HCT116 (cell line): Measurements from ENCODE around the gene ZNF445. TPM values are rescaled to one million over a fixed set of nuclear protein-coding genes. Genes with fewer than 3 reads are reported as not detected.

Source experiments
- ATAC-seq: fragments of 200-7000 bp; cut with Tn5 transposase; 2 replicates; pipeline ENCODE4 v1.9.1; 2020; ENCODE audit warnings: mild to moderate bottlenecking, moderate library complexity
- BruUV-seq: library from RNA; stranded (reverse); fragments of 400-500 nt; replicated peaks from 2 replicates; lab custom pipeline; 2021; lab: Mats Ljungman, UMichigan
- CTCF ChIA-PET: fragments of 300-600 bp; sonication (Branson Sonifier 250); formaldehyde crosslinking; loops from one replicate; lab custom pipeline; 2021; ENCODE audit warnings: antibody characterized with exemption; lab: Charles Lee
- POLR2A ChIA-PET: fragments of 300-600, 350-600 bp; sonication (Branson Sonifier 250); formaldehyde crosslinking; loops from one replicate; lab custom pipeline; 2021; ENCODE audit warnings: antibody characterized with exemption; lab: Charles Lee
- RAD21 ChIA-PET, 2 experiments: fragments of 300-600 bp; sonication (Branson Sonifier 250); formaldehyde crosslinking; loops; one replicate each; lab custom pipeline; 2023; ENCODE audit warnings: low total read pairs in 2 of 2; ENCODE audit not compliant: uncharacterized antibody in 2 of 2, unreplicated experiment in 2 of 2, low non-redundant PET in 1 of 2; lab: Charles Lee
- DNase-seq: peaks from one replicate; pipeline ENCODE4 v3.0.0-alpha.2; 2010; ENCODE audit warnings: low read depth, low spot score
- H2AFZ ChIP-seq: fragments of 200-600 bp; shearing (Covaris generic), sonication (generic); 2 replicates; pipeline ENCODE4 v1.6.1; 2017; ENCODE audit warnings: low read depth, mixed run types, mixed read lengths, antibody characterized with exemption, low read length; ENCODE audit not compliant: poor library complexity, severe bottlenecking
- H3K27ac ChIP-seq: 2 replicates; pipeline ENCODE4 v1.5.1; 2012; ENCODE audit warnings: low read depth, low read length
- H3K27me3 ChIP-seq: fragments of 200-600 bp; sonication (generic); 2 replicates; pipeline ENCODE4 v1.6.1; 2016; ENCODE audit warnings: mixed run types, low read length, mixed read lengths; ENCODE audit not compliant: insufficient read depth
- H3K36me3 ChIP-seq, 2 experiments: fragments of 200-500 bp in 1 of 2; fragments of 200-600 bp in 1 of 2; sonication (Bioruptor generic) in 1 of 2; sonication (generic) in 1 of 2; 2 replicates each; pipeline versions ENCODE4 v1.5.1 to v1.6.1; 2014 to 2016; ENCODE audit warnings: low read length in 2 of 2, inconsistent platforms in 1 of 2, mixed read lengths in 1 of 2, mixed run types in 1 of 2; ENCODE audit not compliant: insufficient read depth in 2 of 2, control insufficient read depth in 1 of 2
- H3K4me1 ChIP-seq, 2 experiments: fragments of 200-600 bp in 1 of 2; sonication (generic) in 1 of 2; 2 replicates each; pipeline versions ENCODE4 v1.5.1 to v1.6.1; 2012 to 2017; ENCODE audit warnings: low read length in 2 of 2, inconsistent platforms in 1 of 2, mild to moderate bottlenecking in 1 of 2, mixed read lengths in 1 of 2, mixed run types in 1 of 2, moderate library complexity in 1 of 2; ENCODE audit not compliant: insufficient read depth in 2 of 2, control insufficient read depth in 1 of 2
- H3K4me2 ChIP-seq: fragments of 200-600 bp; sonication (generic); 2 replicates; pipeline ENCODE4 v1.6.1; 2017; ENCODE audit warnings: mixed run types, low read length, mixed read lengths
- H3K4me3 ChIP-seq, 2 experiments: fragments of 200-600 bp in 1 of 2; sonication (generic) in 1 of 2; replicated peaks in 1 of 2; 2 replicates each; pipeline ENCODE4 v1.5.1; 2011 to 2016; ENCODE audit warnings: low read length in 2 of 2, control low read depth in 1 of 2, low read depth in 1 of 2, mild to moderate bottlenecking in 1 of 2, mixed read lengths in 1 of 2, mixed run types in 1 of 2
- H3K79me2 ChIP-seq: fragments of 200-600 bp; sonication (generic); 2 replicates; pipeline ENCODE4 v1.6.1; 2017; ENCODE audit warnings: mild to moderate bottlenecking, mixed run types, low read length, moderate library complexity, mixed read lengths; ENCODE audit not compliant: insufficient read depth
- H3K9ac ChIP-seq: fragments of 200-600 bp; sonication (generic); 2 replicates; pipeline ENCODE4 v1.6.1; 2016; ENCODE audit warnings: low read length, mixed read lengths
- H3K9me2 ChIP-seq: fragments of 200-600 bp; sonication (generic), shearing (Covaris generic); 2 replicates; pipeline ENCODE4 v1.6.1; 2017; ENCODE audit warnings: mixed run types, mild to moderate bottlenecking, moderate library complexity; ENCODE audit not compliant: insufficient read depth
- H3K9me3 ChIP-seq, 2 experiments: fragments of 200-500 bp in 1 of 2; fragments of 200-600 bp in 1 of 2; sonication (Bioruptor generic) in 1 of 2; sonication (generic) in 1 of 2; 2 replicates each; pipeline ENCODE4 v1.6.1; 2014 to 2017; ENCODE audit warnings: low read length in 2 of 2, mixed read lengths in 2 of 2, inconsistent platforms in 1 of 2, low read depth in 1 of 2, mild to moderate bottlenecking in 1 of 2, mixed run types in 1 of 2, moderate library complexity in 1 of 2; ENCODE audit not compliant: control insufficient read depth in 1 of 2, insufficient read depth in 1 of 2
- H4K20me1 ChIP-seq: fragments of 200-600 bp; sonication (generic), shearing (Covaris generic); 2 replicates; pipeline ENCODE4 v1.6.1; 2017; ENCODE audit warnings: mixed run types, mild to moderate bottlenecking, moderate library complexity; ENCODE audit not compliant: insufficient read depth
- CBX3 ChIP-seq: IDR thresholded peaks from 2 replicates; pipeline ENCODE4 v1.6.1; 2012; ENCODE audit warnings: low read depth
- CEBPB ChIP-seq: IDR thresholded peaks from 2 replicates; pipeline ENCODE4 v1.6.1; 2012; ENCODE audit warnings: low read depth
- EGR1 ChIP-seq: IDR thresholded peaks from 2 replicates; pipeline ENCODE4 v1.6.1; 2012; ENCODE audit warnings: low read depth
- ELF1 ChIP-seq: IDR thresholded peaks from 2 replicates; pipeline ENCODE4 v1.6.1; 2012; ENCODE audit warnings: low read depth, borderline replicate concordance
- EZH2phosphoT487 ChIP-seq: fragments of 200-600 bp; IDR thresholded peaks from 2 replicates; pipeline ENCODE4 v1.6.1; 2018; ENCODE audit warnings: antibody characterized with exemption, borderline replicate concordance
- POLR2A ChIP-seq: IDR thresholded peaks from 2 replicates; pipeline ENCODE4 v1.7.0; 2011; ENCODE audit warnings: borderline replicate concordance; ENCODE audit not compliant: insufficient read depth, insufficient read length; ENCODE audit errors: extremely low read depth
- SIN3A ChIP-seq: IDR thresholded peaks from 2 replicates; pipeline ENCODE4 v1.6.1; 2012; ENCODE audit warnings: low read depth
- SP1 ChIP-seq: IDR thresholded peaks from 2 replicates; pipeline ENCODE4 v1.6.1; 2012; ENCODE audit warnings: low read depth
- SRF ChIP-seq: IDR thresholded peaks from 2 replicates; pipeline ENCODE4 v1.6.1; 2012; ENCODE audit warnings: low read depth
- YY1 ChIP-seq: IDR thresholded peaks from 2 replicates; pipeline ENCODE4 v1.6.1; 2011; ENCODE audit warnings: low read length, low read depth, moderate library complexity, mild to moderate bottlenecking; ENCODE audit not compliant: insufficient replicate concordance; ENCODE audit errors: extremely low read depth
- ZBTB33 ChIP-seq: IDR thresholded peaks from 2 replicates; pipeline ENCODE4 v1.6.1; 2011; ENCODE audit warnings: mild to moderate bottlenecking, low read length, moderate library complexity; ENCODE audit not compliant: insufficient replicate concordance; ENCODE audit errors: extremely low read depth
- ZFX ChIP-seq: fragments of 450-650 bp; IDR thresholded peaks from 2 replicates; pipeline ENCODE4 v1.6.1; 2017
- ZNF274 ChIP-seq: fragments of 200-500 bp; sonication (Bioruptor generic); IDR thresholded peaks from 2 replicates; pipeline ENCODE4 v1.6.1; 2014; ENCODE audit warnings: mild to moderate bottlenecking, low read depth, low read length, inconsistent platforms
- intact Hi-C: fragments of 100-400 bp; cut with micrococcal nuclease; formaldehyde crosslinking; loops from 2 replicates; pipeline ENCODE4 v1.10.0; 2022
- total RNA-seq: library from RNA; stranded (reverse); gene quantifications from one replicate; pipeline ENCODE4 v1.2.1, GENCODE V29; 2021; ENCODE audit not compliant: unreplicated experiment
- TF ChIP-seq, protein P1 (sequence below): IDR thresholded peaks from 2 replicates; pipeline ENCODE4 v1.6.1; 2012; ENCODE audit warnings: low read depth
- TF ChIP-seq, protein P2 (sequence below): IDR thresholded peaks from 2 replicates; pipeline ENCODE4 v1.6.1; 2012

ZNF445 gene
- total RNA-seq, 1 experiment from 2014 or later = 19.9 TPM

DNA sequence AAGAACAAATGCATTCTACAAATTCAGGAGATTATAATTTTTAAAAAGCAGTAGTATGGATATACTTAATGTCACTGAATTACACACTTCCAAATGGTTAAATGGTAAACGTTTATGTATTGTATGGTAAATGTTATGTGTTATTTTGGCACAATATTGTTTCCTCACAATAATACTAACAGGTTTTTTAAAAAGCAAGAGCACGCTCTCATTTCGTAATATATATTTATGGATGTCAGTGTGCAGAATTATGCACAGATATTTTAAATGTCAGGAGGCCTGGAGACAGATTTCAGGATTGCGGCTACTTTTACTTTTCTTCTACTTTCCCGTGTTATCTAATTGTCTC lies 533 bp downstream of the ZNF445 start:
- POLR2A ChIA-PET = no interaction called here
- BruUV-seq = no TSS peak

DNA sequence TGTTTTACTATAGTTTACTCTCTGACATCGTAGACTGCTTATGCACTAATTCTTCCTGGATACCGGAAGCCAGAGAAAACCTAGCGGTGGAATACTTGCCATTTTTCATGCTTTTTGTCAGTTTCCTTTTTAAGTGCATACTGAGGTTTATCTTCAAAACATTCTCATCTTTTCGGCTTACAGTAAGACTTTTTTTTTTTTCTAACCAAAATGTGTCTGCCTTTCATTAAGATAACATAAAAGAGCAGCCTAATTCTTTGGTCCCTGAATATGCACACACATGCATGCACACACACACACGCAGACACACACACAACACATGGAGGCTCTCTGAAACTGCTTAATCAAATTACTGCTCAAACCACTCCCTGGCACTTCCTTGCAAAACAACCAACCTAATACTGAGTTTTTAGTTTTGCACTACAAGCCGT lies 1.3 kb downstream of the ZNF445 start:
- Histone ChIP-seq H3K4me2 (peak overlapping the region; percentile 88), H3K27ac (no peak overlapping the region), H2AFZ (no peak overlapping the region), H3K9me2 (no peaks in the 10 kb centered on the region), H4K20me1 (no peaks in the 10 kb centered on the region), H3K27me3 (no peaks in the 10 kb centered on the region), H3K4me1 (peaks cover 6 to 22% of the 10 kb centered on the region in 2 experiments; a peak in 3 of 4 replicates), H3K9ac (0 out of 2 replicates have a peak overlapping the region, but pooled peaks have one; percentile 69), H3K79me2 (peaks cover 57% of the 10 kb centered on the region), H3K9me3 (no peaks in the 10 kb centered on the region), H3K36me3 (no peaks in the 10 kb centered on the region), H3K4me3 (peak overlapping the region; percentile 79)
- no peak for ATAC-seq
- TSS peak; percentile 68 for BruUV-seq
- TF ChIP-seq, protein P1, sequence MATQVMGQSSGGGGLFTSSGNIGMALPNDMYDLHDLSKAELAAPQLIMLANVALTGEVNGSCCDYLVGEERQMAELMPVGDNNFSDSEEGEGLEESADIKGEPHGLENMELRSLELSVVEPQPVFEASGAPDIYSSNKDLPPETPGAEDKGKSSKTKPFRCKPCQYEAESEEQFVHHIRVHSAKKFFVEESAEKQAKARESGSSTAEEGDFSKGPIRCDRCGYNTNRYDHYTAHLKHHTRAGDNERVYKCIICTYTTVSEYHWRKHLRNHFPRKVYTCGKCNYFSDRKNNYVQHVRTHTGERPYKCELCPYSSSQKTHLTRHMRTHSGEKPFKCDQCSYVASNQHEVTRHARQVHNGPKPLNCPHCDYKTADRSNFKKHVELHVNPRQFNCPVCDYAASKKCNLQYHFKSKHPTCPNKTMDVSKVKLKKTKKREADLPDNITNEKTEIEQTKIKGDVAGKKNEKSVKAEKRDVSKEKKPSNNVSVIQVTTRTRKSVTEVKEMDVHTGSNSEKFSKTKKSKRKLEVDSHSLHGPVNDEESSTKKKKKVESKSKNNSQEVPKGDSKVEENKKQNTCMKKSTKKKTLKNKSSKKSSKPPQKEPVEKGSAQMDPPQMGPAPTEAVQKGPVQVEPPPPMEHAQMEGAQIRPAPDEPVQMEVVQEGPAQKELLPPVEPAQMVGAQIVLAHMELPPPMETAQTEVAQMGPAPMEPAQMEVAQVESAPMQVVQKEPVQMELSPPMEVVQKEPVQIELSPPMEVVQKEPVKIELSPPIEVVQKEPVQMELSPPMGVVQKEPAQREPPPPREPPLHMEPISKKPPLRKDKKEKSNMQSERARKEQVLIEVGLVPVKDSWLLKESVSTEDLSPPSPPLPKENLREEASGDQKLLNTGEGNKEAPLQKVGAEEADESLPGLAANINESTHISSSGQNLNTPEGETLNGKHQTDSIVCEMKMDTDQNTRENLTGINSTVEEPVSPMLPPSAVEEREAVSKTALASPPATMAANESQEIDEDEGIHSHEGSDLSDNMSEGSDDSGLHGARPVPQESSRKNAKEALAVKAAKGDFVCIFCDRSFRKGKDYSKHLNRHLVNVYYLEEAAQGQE = no peak
- no peak for TF ChIP-seq SP1
- no peak for TF ChIP-seq CEBPB
- TF ChIP-seq POLR2A = no peak
- no peak for TF ChIP-seq ZNF274
- TF ChIP-seq SIN3A = no peak
- no peak for TF ChIP-seq ZBTB33
- no peak for TF ChIP-seq ELF1
- TF ChIP-seq EGR1 = no peak
- TF ChIP-seq CBX3 = no peak
- no peak for TF ChIP-seq EZH2phosphoT487
- no peak for TF ChIP-seq YY1
- TF ChIP-seq, protein P2, sequence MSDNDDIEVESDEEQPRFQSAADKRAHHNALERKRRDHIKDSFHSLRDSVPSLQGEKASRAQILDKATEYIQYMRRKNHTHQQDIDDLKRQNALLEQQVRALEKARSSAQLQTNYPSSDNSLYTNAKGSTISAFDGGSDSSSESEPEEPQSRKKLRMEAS = no peak
- TF ChIP-seq SRF = no peak
- DNase-seq = no peak
- POLR2A ChIA-PET = no interaction called here
- CTCF ChIA-PET = no interaction called here
- intact Hi-C loops = loop anchor here (5.0 to 10.0 kb wide), 2 partner anchors 36 to 149 kb away; partner anchors contain the start of gene ZNF197
- RAD21 ChIA-PET = no interaction called here

More for the DNA sequence above, 533 bp downstream of the ZNF445 start:
- peak overlapping the region; percentile 79 for H3K4me3 ChIP-seq
- TF ChIP-seq EZH2phosphoT487 (no peak), ZFX (no peak), SRF (no peak)
- no peaks in the 10 kb centered on the region for H3K9me3 ChIP-seq
- H3K27ac ChIP-seq = no peak overlapping the region
- H3K9ac ChIP-seq = peak overlapping the region; percentile 69
- ChIA-PET RAD21 (no interaction called here), CTCF (no interaction called here)
- peaks cover 49% of the 10 kb centered on the region for H3K79me2 ChIP-seq
- DNase-seq (no peak), ATAC-seq (no peak)
- peak overlapping the region; percentile 88 for H3K4me2 ChIP-seq
- no peaks in the 10 kb centered on the region for H3K9me2 ChIP-seq
- intact Hi-C loops = loop anchor here (5.0 to 10.0 kb wide), 2 partner anchors 35 to 148 kb away; partner anchors contain the start of gene ZNF197
- no peaks in the 10 kb centered on the region for H3K27me3 ChIP-seq
- H3K4me1 ChIP-seq = peaks cover 6 to 22% of the 10 kb centered on the region in 2 experiments; a peak in 3 of 4 replicates
- no peaks in the 10 kb centered on the region for H3K36me3 ChIP-seq
- H2AFZ ChIP-seq = peak overlapping the region; percentile 26
- H4K20me1 ChIP-seq = no peaks in the 10 kb centered on the region
